Neural cell (in vitro differentiated cells): ENCODE data around the gene PARVB.

Source experiments
- EP300 ChIP-seq: fragments of 450-650 bp; conservative IDR thresholded peaks from 2 replicates; pipeline ENCODE4 v1.6.1; 2014; ENCODE audit warnings: antibody characterized with exemption, mild to moderate bottlenecking, moderate library complexity; ENCODE audit not compliant: poor library complexity, severe bottlenecking
- EZH2 ChIP-seq: fragments of 200-600, 300-800 bp; shearing (Covaris generic), sonication (generic); IDR thresholded peaks from 2 replicates; pipeline ENCODE4 v1.6.1; 2014; ENCODE audit warnings: antibody characterized with exemption, low read length, borderline replicate concordance, mild to moderate bottlenecking; ENCODE audit not compliant: insufficient read depth, poor library complexity, severe bottlenecking
- MXI1 ChIP-seq: fragments of 450-650 bp; conservative IDR thresholded peaks from 2 replicates; pipeline ENCODE4 v1.6.1; 2014; ENCODE audit warnings: antibody characterized with exemption, mild to moderate bottlenecking; ENCODE audit not compliant: poor library complexity, severe bottlenecking
- POLR2AphosphoS5 ChIP-seq: IDR thresholded peaks from 2 replicates; pipeline ENCODE4 v1.6.1; 2012
- RAD21 ChIP-seq: fragments of 450-650 bp; conservative IDR thresholded peaks from 2 replicates; pipeline ENCODE4 v1.6.1; 2014; ENCODE audit warnings: antibody characterized with exemption, mild to moderate bottlenecking, moderate library complexity
- TAF1 ChIP-seq: IDR thresholded peaks from 2 replicates; pipeline ENCODE4 v1.6.1; 2012; ENCODE audit warnings: low read depth
- TF ChIP-seq, protein P1 (sequence below): fragments of 450-650 bp; IDR thresholded peaks from 2 replicates; pipeline ENCODE4 v1.5.1; 2014; ENCODE audit warnings: antibody characterized with exemption, mild to moderate bottlenecking, moderate library complexity; ENCODE audit not compliant: poor library complexity, severe bottlenecking
- TF ChIP-seq, protein P2 (sequence below): IDR thresholded peaks from 2 replicates; pipeline ENCODE4 v1.6.1; 2012; ENCODE audit warnings: borderline replicate concordance

DNA sequence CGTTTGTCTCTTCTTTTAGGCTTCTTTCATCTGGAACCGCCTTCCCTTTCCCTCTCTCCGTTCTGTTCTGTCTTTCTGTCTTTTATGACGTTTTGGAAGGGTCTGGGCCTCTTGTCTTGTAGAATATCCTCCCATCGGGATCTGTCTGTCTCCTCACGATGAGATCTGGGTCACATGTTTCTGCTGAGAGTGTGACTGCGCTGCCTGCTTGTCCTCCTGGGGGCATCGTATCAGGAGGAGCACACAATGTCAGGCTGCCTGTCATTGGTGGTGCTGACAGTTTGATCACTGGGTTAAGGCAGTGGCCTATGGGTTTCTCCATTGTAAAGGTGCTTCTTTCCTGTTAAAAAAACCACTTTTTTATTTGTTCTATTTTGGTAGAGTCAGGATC, 96.2 kb downstream of the PARVB start:
- TF ChIP-seq, protein P1, sequence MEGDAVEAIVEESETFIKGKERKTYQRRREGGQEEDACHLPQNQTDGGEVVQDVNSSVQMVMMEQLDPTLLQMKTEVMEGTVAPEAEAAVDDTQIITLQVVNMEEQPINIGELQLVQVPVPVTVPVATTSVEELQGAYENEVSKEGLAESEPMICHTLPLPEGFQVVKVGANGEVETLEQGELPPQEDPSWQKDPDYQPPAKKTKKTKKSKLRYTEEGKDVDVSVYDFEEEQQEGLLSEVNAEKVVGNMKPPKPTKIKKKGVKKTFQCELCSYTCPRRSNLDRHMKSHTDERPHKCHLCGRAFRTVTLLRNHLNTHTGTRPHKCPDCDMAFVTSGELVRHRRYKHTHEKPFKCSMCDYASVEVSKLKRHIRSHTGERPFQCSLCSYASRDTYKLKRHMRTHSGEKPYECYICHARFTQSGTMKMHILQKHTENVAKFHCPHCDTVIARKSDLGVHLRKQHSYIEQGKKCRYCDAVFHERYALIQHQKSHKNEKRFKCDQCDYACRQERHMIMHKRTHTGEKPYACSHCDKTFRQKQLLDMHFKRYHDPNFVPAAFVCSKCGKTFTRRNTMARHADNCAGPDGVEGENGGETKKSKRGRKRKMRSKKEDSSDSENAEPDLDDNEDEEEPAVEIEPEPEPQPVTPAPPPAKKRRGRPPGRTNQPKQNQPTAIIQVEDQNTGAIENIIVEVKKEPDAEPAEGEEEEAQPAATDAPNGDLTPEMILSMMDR = no peak
- TF ChIP-seq EP300 (no peak), POLR2AphosphoS5 (no peak), TAF1 (no peak), RAD21 (no peak), EZH2 (no peak), MXI1 (no peak)
- TF ChIP-seq, protein P2, sequence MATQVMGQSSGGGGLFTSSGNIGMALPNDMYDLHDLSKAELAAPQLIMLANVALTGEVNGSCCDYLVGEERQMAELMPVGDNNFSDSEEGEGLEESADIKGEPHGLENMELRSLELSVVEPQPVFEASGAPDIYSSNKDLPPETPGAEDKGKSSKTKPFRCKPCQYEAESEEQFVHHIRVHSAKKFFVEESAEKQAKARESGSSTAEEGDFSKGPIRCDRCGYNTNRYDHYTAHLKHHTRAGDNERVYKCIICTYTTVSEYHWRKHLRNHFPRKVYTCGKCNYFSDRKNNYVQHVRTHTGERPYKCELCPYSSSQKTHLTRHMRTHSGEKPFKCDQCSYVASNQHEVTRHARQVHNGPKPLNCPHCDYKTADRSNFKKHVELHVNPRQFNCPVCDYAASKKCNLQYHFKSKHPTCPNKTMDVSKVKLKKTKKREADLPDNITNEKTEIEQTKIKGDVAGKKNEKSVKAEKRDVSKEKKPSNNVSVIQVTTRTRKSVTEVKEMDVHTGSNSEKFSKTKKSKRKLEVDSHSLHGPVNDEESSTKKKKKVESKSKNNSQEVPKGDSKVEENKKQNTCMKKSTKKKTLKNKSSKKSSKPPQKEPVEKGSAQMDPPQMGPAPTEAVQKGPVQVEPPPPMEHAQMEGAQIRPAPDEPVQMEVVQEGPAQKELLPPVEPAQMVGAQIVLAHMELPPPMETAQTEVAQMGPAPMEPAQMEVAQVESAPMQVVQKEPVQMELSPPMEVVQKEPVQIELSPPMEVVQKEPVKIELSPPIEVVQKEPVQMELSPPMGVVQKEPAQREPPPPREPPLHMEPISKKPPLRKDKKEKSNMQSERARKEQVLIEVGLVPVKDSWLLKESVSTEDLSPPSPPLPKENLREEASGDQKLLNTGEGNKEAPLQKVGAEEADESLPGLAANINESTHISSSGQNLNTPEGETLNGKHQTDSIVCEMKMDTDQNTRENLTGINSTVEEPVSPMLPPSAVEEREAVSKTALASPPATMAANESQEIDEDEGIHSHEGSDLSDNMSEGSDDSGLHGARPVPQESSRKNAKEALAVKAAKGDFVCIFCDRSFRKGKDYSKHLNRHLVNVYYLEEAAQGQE = no peak
